ENCODE data around the gene EPC1. TPM values are rescaled to one million over a fixed set of nuclear protein-coding genes. Genes with fewer than 3 reads are reported as not detected.
A peak's percentile ranks its signal among the peaks of the same experiment; 100 is the strongest.

Gene EPC1
- total RNA-seq, 2 experiments from 2014 or later: 173 to 181 TPM

GRCh38 chr10:32373031-32373430 is 26.1 kb upstream of the EPC1 start:
- ChIA-PET POLR2A (interaction anchor here (0.9 to 7.8 kb wide), 6 partner anchors 14 to 766 kb away, joined by 3 to 93 read pairs (median 3); partner anchors contain the start of gene EPC1), CTCF (interaction anchor here (1.0 to 1.3 kb wide), 2 partner anchors 20 to 1733 kb away, joined by 3 read pairs; no protein-coding TSS in a partner anchor)
- TF ChIP-seq, protein P1, sequence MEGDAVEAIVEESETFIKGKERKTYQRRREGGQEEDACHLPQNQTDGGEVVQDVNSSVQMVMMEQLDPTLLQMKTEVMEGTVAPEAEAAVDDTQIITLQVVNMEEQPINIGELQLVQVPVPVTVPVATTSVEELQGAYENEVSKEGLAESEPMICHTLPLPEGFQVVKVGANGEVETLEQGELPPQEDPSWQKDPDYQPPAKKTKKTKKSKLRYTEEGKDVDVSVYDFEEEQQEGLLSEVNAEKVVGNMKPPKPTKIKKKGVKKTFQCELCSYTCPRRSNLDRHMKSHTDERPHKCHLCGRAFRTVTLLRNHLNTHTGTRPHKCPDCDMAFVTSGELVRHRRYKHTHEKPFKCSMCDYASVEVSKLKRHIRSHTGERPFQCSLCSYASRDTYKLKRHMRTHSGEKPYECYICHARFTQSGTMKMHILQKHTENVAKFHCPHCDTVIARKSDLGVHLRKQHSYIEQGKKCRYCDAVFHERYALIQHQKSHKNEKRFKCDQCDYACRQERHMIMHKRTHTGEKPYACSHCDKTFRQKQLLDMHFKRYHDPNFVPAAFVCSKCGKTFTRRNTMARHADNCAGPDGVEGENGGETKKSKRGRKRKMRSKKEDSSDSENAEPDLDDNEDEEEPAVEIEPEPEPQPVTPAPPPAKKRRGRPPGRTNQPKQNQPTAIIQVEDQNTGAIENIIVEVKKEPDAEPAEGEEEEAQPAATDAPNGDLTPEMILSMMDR (IDR thresholded peaks at IDR 0.05): no peak
- no peak for ATAC-seq (ENCODE audit: poor library complexity)
- Mint-ChIP-seq H3K27ac (peak overlapping the region; percentile 61), H3K4me1 (ENCODE audit: low read depth) (peaks cover 64% of the 10 kb centered on the region), H3K36me3 (ENCODE audit: low read depth) (peaks cover 45% of the 10 kb centered on the region), H3K9me3 (no peaks in the 10 kb centered on the region), H3K27me3 (no peaks in the 10 kb centered on the region), H3K4me3 (peak overlapping the region; percentile 46)
- H3K4me1 ChIP-seq (ENCODE audit: insufficient read depth, low read length): peaks cover 25% of the 10 kb centered on the region
- H3K4me3 ChIP-seq (ENCODE audit: low read length): no peak overlapping the region
- peaks cover 28% of the 10 kb centered on the region for H3K36me3 ChIP-seq (ENCODE audit: insufficient read depth, low read length)
- H3K27me3 ChIP-seq (ENCODE audit: control insufficient read depth in 1 of 2, insufficient read depth in 2 of 2, low read length in 2 of 2): no peaks in the 10 kb centered on the region
- no peak for DNase-seq
- H3K27ac ChIP-seq (ENCODE audit: low read depth in 1 of 2, low read length in 2 of 2): no peak overlapping the region
- no peaks in the 10 kb centered on the region for H3K9me3 ChIP-seq (ENCODE audit: control insufficient read depth in 1 of 2, insufficient read depth in 1 of 2, low read length in 2 of 2)
- intact Hi-C loops (cut with DNase I, micrococcal nuclease): loop anchor here in 1 of 2 experiments (10.0 kb wide), 2 partner anchors 318 to 632 kb away; partner anchors contain the start of gene KIF5B

- ChIA-PET CTCF (interaction anchor here (0.7 to 2.0 kb wide), 3 partner anchors 26 to 1733 kb away, joined by 3 to 7 read pairs (median 3); no protein-coding TSS in a partner anchor), POLR2A (interaction anchor here (0.6 to 7.8 kb wide), 7 partner anchors 13 to 579 kb away, joined by 3 to 93 read pairs (median 4); partner anchors contain the start of genes CCDC7 and EPC1)
- H3K9me3 Mint-ChIP-seq: no peaks in the 10 kb centered on the region
- H3K27me3 Mint-ChIP-seq: no peaks in the 10 kb centered on the region
- Histone ChIP-seq H3K9me3 (ENCODE audit: control insufficient read depth in 1 of 2, insufficient read depth in 1 of 2, low read length in 2 of 2) (no peaks in the 10 kb centered on the region), H3K36me3 (ENCODE audit: insufficient read depth, low read length) (peaks cover 28% of the 10 kb centered on the region), H3K27me3 (ENCODE audit: control insufficient read depth in 1 of 2, insufficient read depth in 2 of 2, low read length in 2 of 2) (no peaks in the 10 kb centered on the region), H3K4me3 (ENCODE audit: low read length) (no peak overlapping the region), H3K4me1 (ENCODE audit: insufficient read depth, low read length) (peaks cover 29% of the 10 kb centered on the region), H3K27ac (ENCODE audit: low read depth in 1 of 2, low read length in 2 of 2) (no peak overlapping the region)
- peak overlapping the region; percentile 78 for H3K27ac Mint-ChIP-seq
- ATAC-seq (ENCODE audit: poor library complexity) (no peak), DNase-seq (no peak)
- peaks cover 70% of the 10 kb centered on the region for H3K4me1 Mint-ChIP-seq (ENCODE audit: low read depth)
- peak overlapping the region; percentile 48 for H3K4me3 Mint-ChIP-seq
- intact Hi-C loops (cut with DNase I, micrococcal nuclease): loop anchor here (2.0 to 10.0 kb wide), 3 partner anchors 317 to 637 kb away; partner anchors contain the start of gene KIF5B (in 1 of the 2)
- TF ChIP-seq, protein P1 (IDR thresholded peaks at IDR 0.05): no peak
- H3K36me3 Mint-ChIP-seq (ENCODE audit: low read depth): peaks cover 50% of the 10 kb centered on the region
Observed at GRCh38 chr10:32372000-32372875, 25.3 kb upstream of the EPC1 start.

DNA sequence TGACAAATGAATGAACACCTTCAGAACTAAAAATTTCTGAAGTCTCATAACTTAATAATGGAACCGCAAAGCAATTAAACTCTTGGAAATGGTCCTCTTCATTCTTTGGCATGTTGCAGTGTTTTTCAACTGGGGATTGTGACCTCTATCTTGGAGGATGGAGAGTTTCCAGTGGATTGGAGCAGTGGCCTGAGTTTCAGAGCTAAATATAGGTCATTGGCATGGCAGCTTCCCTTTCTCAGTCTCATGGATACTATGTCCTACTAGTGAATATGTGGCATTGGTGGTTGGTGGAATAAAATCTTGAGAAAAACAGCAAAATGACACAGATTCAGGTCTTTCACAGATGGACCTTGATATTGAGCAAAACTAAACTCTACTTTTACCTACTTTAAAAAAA is 24.1 kb upstream of the EPC1 start:
- intact Hi-C loops (cut with DNase I, micrococcal nuclease): loop anchor here (2.0 to 10.0 kb wide), 3 partner anchors 316 to 638 kb away; partner anchors contain the start of gene KIF5B (in 1 of the 2)
- Mint-ChIP-seq H3K27me3 (no peaks in the 10 kb centered on the region), H3K9me3 (no peaks in the 10 kb centered on the region), H3K36me3 (ENCODE audit: low read depth) (peaks cover 46% of the 10 kb centered on the region), H3K4me1 (ENCODE audit: low read depth) (peaks cover 77% of the 10 kb centered on the region), H3K4me3 (no peak overlapping the region), H3K27ac (peak overlapping the region; percentile 78)
- no peak overlapping the region for H3K4me3 ChIP-seq (ENCODE audit: low read length)
- H3K36me3 ChIP-seq (ENCODE audit: insufficient read depth, low read length): peaks cover 28% of the 10 kb centered on the region
- no peaks in the 10 kb centered on the region for H3K9me3 ChIP-seq (ENCODE audit: control insufficient read depth in 1 of 2, insufficient read depth in 1 of 2, low read length in 2 of 2)
- H3K27me3 ChIP-seq (ENCODE audit: control insufficient read depth in 1 of 2, insufficient read depth in 2 of 2, low read length in 2 of 2): no peaks in the 10 kb centered on the region
- POLR2A ChIA-PET: interaction anchor here (1.4 to 2.2 kb wide), 3 partner anchors 7 to 75 kb away, joined by 5 to 9 read pairs (median 6); partner anchors contain the start of gene CCDC7
- no peak for DNase-seq
- no peak overlapping the region for H3K27ac ChIP-seq (ENCODE audit: low read depth in 1 of 2, low read length in 2 of 2)
- ATAC-seq (ENCODE audit: poor library complexity): no peak
- CTCF ChIA-PET: interaction anchor here (1.3 to 2.0 kb wide), 2 partner anchors 19 to 25 kb away, joined by 3 to 7 read pairs; no protein-coding TSS in a partner anchor
- TF ChIP-seq, protein P1 (IDR thresholded peaks at IDR 0.05): no peak
- H3K4me1 ChIP-seq (ENCODE audit: insufficient read depth, low read length): peaks cover 36% of the 10 kb centered on the region
